ENCODE measurements around the gene EXOC6B. TPM values are rescaled to one million over a fixed set of nuclear protein-coding genes. Genes with fewer than 3 reads are reported as not detected.

The EXOC6B gene
- total and polyA plus RNA-seq, 9 of the 15 experiments (the other 6 are each of a cell fraction or from before 2014, with no cell fraction given), result 0.28 to 4.2 (median 2.0) TPM

- H3K79me2 ChIP-seq (ENCODE audit: control insufficient read depth, insufficient read depth, low read length), result no peaks in the 10 kb centered on the region
- intact Hi-C loops (cut with micrococcal nuclease), result no loop called here
- BruUV-seq (replicated peaks), result no TSS peak
- H2AFZ ChIP-seq (ENCODE audit: low read depth, low read length), result no peak overlapping the region
- no peaks in the 10 kb centered on the region for H3K4me1 ChIP-seq (replicated peaks in 1 of 2; ENCODE audit: control insufficient read depth in 2 of 2, insufficient read depth in 2 of 2, low read length in 2 of 2)
- FAIRE-seq, result no peak
- no peak for DNase-seq (ENCODE audit: extremely low read depth in 1 of 4, low spot score in 3 of 4)
- CTCF ChIA-PET (ENCODE audit: low intra/inter-chr PET ratio), result no interaction called here
- no peak for ATAC-seq
- H3K27ac ChIP-seq (ENCODE audit: extremely low read depth, low read depth, low read length), result no peak overlapping the region
- no peak overlapping the region for H3K4me3 ChIP-seq
- H3K36me3 ChIP-seq (ENCODE audit: control insufficient read depth, insufficient read depth, low read length), result no peaks in the 10 kb centered on the region
- no peaks in the 10 kb centered on the region for H3K9me3 ChIP-seq (replicated peaks; ENCODE audit: control insufficient read depth, insufficient read depth, low read depth, low read length)
- in situ Hi-C loops (cut with MboI), result no loop called here
- no peaks in the 10 kb centered on the region for H4K20me1 ChIP-seq (replicated peaks; ENCODE audit: control insufficient read depth, insufficient read depth, low read length)
- no peak overlapping the region for H3K9ac ChIP-seq (ENCODE audit: insufficient read depth in 1 of 2, low read depth in 2 of 2, low read length in 2 of 2)
- H3K9me1 ChIP-seq (ENCODE audit: control insufficient read depth, insufficient read depth, low read length), result no peaks in the 10 kb centered on the region
- H3K4me2 ChIP-seq (ENCODE audit: insufficient read depth, low read length), result no peak overlapping the region
- TF ChIP-seq ZBTB7A (IDR thresholded peaks at IDR 0.05; ENCODE audit: borderline replicate concordance, control insufficient read depth, low read depth, low read length), result no peak
- TF ChIP-seq ZNF217 (CRISPR knock-in tag; IDR thresholded peaks at IDR 0.05), result no peak
- TF ChIP-seq MTA3 (IDR thresholded peaks at IDR 0.05; ENCODE audit: borderline replicate concordance), result no peak
- no peak for TF ChIP-seq ZBTB8A (IDR thresholded peaks at IDR 0.05; ENCODE audit: partially characterized antibody)
- no peak for TF ChIP-seq TCFL5 (CRISPR knock-in tag; conservative IDR thresholded peaks at IDR 0.05)
- no peak for TF ChIP-seq COPS2 (conservative IDR thresholded peaks at IDR 0.05)
- TF ChIP-seq ETS2 (tag; IDR thresholded peaks at IDR 0.05; ENCODE audit: borderline replicate concordance, poor library complexity, severe bottlenecking), result no peak
- TF ChIP-seq BCLAF1 (IDR thresholded peaks at IDR 0.05; ENCODE audit: borderline replicate concordance in 1 of 2, control insufficient read depth in 1 of 2, low read depth in 2 of 2, low read length in 1 of 2), result no peak
- TF ChIP-seq SNIP1 (IDR thresholded peaks at IDR 0.05; ENCODE audit: low read depth), result no peak
- no peak for TF ChIP-seq PHB (CRISPR knock-in tag; IDR thresholded peaks at IDR 0.05)
- TF ChIP-seq RAD21 (CRISPR knock-in tag; conservative IDR thresholded peaks at IDR 0.05 in 1 of 2, IDR thresholded peaks at IDR 0.05 in 1 of 2), result no peak
- TF ChIP-seq ZBTB34 (CRISPR knock-in tag; IDR thresholded peaks at IDR 0.05), result no peak
- TF ChIP-seq ZFX (CRISPR knock-in tag; IDR thresholded peaks at IDR 0.05), result no peak
- no peak for TF ChIP-seq RBM22 (IDR thresholded peaks at IDR 0.05; ENCODE audit: low read depth, low read length, poor library complexity, severe bottlenecking)
- no peak for TF ChIP-seq E2F8 (IDR thresholded peaks at IDR 0.05; ENCODE audit: low read depth, partially characterized antibody)
- no peaks in the 10 kb centered on the region for H3K27me3 ChIP-seq (ENCODE audit: control insufficient read depth in 2 of 2, insufficient read depth in 2 of 2, low read length in 2 of 2)
- POLR2A ChIA-PET, result no interaction called here
These were observed 509.1 kb downstream of the EXOC6B start for GRCh38 chr2:72316774-72317173.

Measured in K562 (cell line).